GM12878 (cell line): Measurements from ENCODE around the gene KCNQ1OT1. TPM values are rescaled to one million over a fixed set of nuclear protein-coding genes. Genes with fewer than 3 reads are reported as not detected.

Experiments
- ELK1 ChIP-seq: IDR thresholded peaks from 2 replicates; pipeline ENCODE4 v1.6.1; 2012; ENCODE audit warnings: low read depth, low read length, improper control_type of control experiment
- EZH2 ChIP-seq: IDR thresholded peaks from 2 replicates; pipeline ENCODE4 v1.6.1; 2012; ENCODE audit warnings: low read depth, mild to moderate bottlenecking, control low read depth, inconsistent platforms, low read length, borderline replicate concordance; ENCODE audit not compliant: control insufficient read depth
- MEF2B ChIP-seq: fragments of 450-650 bp; IDR thresholded peaks from 2 replicates; pipeline ENCODE4 v1.6.1; 2018; ENCODE audit warnings: mild to moderate bottlenecking, moderate library complexity; ENCODE audit not compliant: partially characterized antibody, poor library complexity, severe bottlenecking
- MXI1 ChIP-seq: fragments of 150-350 bp; IDR thresholded peaks from 2 replicates; pipeline ENCODE4 v1.6.1; 2011; ENCODE audit warnings: low read depth, mild to moderate bottlenecking, inconsistent platforms, low read length, improper control_type of control experiment
- ZNF24 ChIP-seq: fragments of 450-650 bp; IDR thresholded peaks from 2 replicates; pipeline ENCODE4 v1.6.1; 2017; ENCODE audit warnings: antibody characterized with exemption, mild to moderate bottlenecking
- polyA plus RNA-seq, 11 experiments: library from polyadenylated mRNA; depleted of rRNA in 4 of 11; unstranded in 6 of 11; stranded (reverse) in 5 of 11; fragments of >200 nt; fragmentation: Nextera tagmentation in 4 of 11; fragmentation: Illumina TruSeq in 1 of 11; extraction: Ambion mirVana in 4 of 11; extraction: Trizol in 1 of 11; gene quantifications; 1 replicate in 1 of 11; 2 replicates in 10 of 11; pipeline versions ENCODE4 v1.2.1 to v1.2.3, GENCODE V29; 2011 to 2016; ENCODE audit warnings: inconsistent platforms in 2 of 11, missing spikeins in 2 of 11, low read depth in 1 of 11
- total RNA-seq, 4 experiments: library from RNA; depleted of rRNA in 3 of 4; stranded (reverse); fragments of >200 nt in 3 of 4; fragmentation: Illumina TruSeq in 1 of 4; extraction: Trizol in 1 of 4; gene quantifications; 2 replicates each; pipeline versions ENCODE4 v1.2.1 to v1.2.3, GENCODE V29; 2013 to 2021
- TF ChIP-seq, protein P1 (sequence below): fragments of 450-650 bp; IDR thresholded peaks from 2 replicates; pipeline ENCODE4 v1.6.1; 2016; ENCODE audit warnings: mild to moderate bottlenecking, moderate library complexity, borderline replicate concordance

KCNQ1OT1 gene
- total and polyA plus RNA-seq, 10 of the 15 experiments (the other 5 are each of a cell fraction or from before 2014, with no cell fraction given) = 0.02 to 1.6 (median 0.41) TPM

DNA sequence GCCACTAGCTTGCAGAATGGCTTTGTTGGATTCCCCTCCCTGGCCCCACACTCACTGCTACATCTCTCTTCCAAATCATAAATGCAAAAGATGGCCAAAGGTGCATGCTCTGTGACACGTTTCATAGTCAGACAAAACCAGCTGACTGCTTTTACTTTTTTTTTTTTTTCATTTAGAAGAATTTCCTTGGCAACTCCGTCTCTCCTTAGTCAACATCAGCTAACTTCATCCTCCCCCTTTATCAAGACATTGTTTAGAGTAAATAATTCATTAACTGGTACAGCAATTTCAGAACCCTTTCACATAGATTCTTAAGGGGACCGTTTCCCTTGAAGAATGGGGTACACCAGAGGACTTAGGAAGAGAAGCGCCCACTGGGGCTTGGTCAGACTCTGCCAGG lies 16.0 kb downstream of the KCNQ1OT1 start (continued):
- TF ChIP-seq, protein P1, sequence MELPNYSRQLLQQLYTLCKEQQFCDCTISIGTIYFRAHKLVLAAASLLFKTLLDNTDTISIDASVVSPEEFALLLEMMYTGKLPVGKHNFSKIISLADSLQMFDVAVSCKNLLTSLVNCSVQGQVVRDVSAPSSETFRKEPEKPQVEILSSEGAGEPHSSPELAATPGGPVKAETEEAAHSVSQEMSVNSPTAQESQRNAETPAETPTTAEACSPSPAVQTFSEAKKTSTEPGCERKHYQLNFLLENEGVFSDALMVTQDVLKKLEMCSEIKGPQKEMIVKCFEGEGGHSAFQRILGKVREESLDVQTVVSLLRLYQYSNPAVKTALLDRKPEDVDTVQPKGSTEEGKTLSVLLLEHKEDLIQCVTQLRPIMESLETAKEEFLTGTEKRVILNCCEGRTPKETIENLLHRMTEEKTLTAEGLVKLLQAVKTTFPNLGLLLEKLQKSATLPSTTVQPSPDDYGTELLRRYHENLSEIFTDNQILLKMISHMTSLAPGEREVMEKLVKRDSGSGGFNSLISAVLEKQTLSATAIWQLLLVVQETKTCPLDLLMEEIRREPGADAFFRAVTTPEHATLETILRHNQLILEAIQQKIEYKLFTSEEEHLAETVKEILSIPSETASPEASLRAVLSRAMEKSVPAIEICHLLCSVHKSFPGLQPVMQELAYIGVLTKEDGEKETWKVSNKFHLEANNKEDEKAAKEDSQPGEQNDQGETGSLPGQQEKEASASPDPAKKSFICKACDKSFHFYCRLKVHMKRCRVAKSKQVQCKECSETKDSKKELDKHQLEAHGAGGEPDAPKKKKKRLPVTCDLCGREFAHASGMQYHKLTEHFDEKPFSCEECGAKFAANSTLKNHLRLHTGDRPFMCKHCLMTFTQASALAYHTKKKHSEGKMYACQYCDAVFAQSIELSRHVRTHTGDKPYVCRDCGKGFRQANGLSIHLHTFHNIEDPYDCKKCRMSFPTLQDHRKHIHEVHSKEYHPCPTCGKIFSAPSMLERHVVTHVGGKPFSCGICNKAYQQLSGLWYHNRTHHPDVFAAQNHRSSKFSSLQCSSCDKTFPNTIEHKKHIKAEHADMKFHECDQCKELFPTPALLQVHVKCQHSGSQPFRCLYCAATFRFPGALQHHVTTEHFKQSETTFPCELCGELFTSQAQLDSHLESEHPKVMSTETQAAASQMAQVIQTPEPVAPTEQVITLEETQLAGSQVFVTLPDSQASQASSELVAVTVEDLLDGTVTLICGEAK = no peak
- TF ChIP-seq ZNF24 = no peak
- TF ChIP-seq MEF2B = no peak
- no peak for TF ChIP-seq ELK1
- no peak for TF ChIP-seq MXI1
- TF ChIP-seq EZH2 = no peak
